ENCODE results near the gene TMBIM1. TPM values are rescaled to one million over a fixed set of nuclear protein-coding genes. Genes with fewer than 3 reads are reported as not detected.

TMBIM1 gene
- total RNA-seq, 2 donors from 2014 or later: 324 to 369 TPM

GRCh38 chr2:218282173-218282991, 9.9 kb downstream of the TMBIM1 start:
- H3K36me3 ChIP-seq: peaks cover 44% of the 10 kb centered on the region
- ATAC-seq (ENCODE audit: insufficient number of reproducible peaks, low FRiP score, low read depth) (peak; percentile 6), DNase-seq (ENCODE audit: low spot score) (peak; percentile 49)
- H3K4me1 ChIP-seq (ENCODE audit: control insufficient read depth in 1 of 2, low read depth in 2 of 2): peaks cover 52 to 72% of the 10 kb centered on the region in 2 donors
- H3K27me3 ChIP-seq (replicated peaks; ENCODE audit: insufficient read depth): no peaks in the 10 kb centered on the region
- peak overlapping the region; percentile 54 for H3K4me3 ChIP-seq
- H3K27ac ChIP-seq: peak overlapping the region; percentile 98 to 99
- TF ChIP-seq CTCF (IDR thresholded peaks at IDR 0.05): no peak
- H3K9me3 ChIP-seq: no peaks in the 10 kb centered on the region

GRCh38 chr2:218281449-218281848, 10.9 kb downstream of the TMBIM1 start:
- no peak for ATAC-seq (ENCODE audit: insufficient number of reproducible peaks, low FRiP score, low read depth)
- H3K9me3 ChIP-seq: no peaks in the 10 kb centered on the region
- H3K36me3 ChIP-seq: peaks cover 54% of the 10 kb centered on the region
- H3K27ac ChIP-seq: peak overlapping the region; percentile 98 to 99
- H3K4me1 ChIP-seq (ENCODE audit: control insufficient read depth in 1 of 2, low read depth in 2 of 2): peaks cover 51 to 69% of the 10 kb centered on the region in 2 donors
- no peak for DNase-seq (ENCODE audit: low spot score)
- H3K27me3 ChIP-seq (replicated peaks; ENCODE audit: insufficient read depth): no peaks in the 10 kb centered on the region
- no peak for TF ChIP-seq CTCF (IDR thresholded peaks at IDR 0.05)
- H3K4me3 ChIP-seq: no peak overlapping the region

GRCh38 chr2:218280260-218280870, 11.9 kb downstream of the TMBIM1 start:
- Histone ChIP-seq H3K36me3 (peaks cover 64% of the 10 kb centered on the region), H3K4me3 (no peak overlapping the region), H3K9me3 (no peaks in the 10 kb centered on the region), H3K4me1 (ENCODE audit: control insufficient read depth in 1 of 2, low read depth in 2 of 2) (peaks cover 42 to 58% of the 10 kb centered on the region in 2 donors), H3K27me3 (replicated peaks; ENCODE audit: insufficient read depth) (no peaks in the 10 kb centered on the region), H3K27ac (peak overlapping the region; percentile 31 to 98)
- TF ChIP-seq CTCF (IDR thresholded peaks at IDR 0.05): no peak
- DNase-seq (ENCODE audit: low spot score) (no peak), ATAC-seq (ENCODE audit: insufficient number of reproducible peaks, low FRiP score, low read depth) (no peak)

- ATAC-seq (ENCODE audit: insufficient number of reproducible peaks, low FRiP score, low read depth): no peak
These were observed 13.6 kb downstream of the TMBIM1 start for GRCh38 chr2:218278531-218279360.

More at GRCh38 chr2:218278531-218279360, 13.6 kb downstream of the TMBIM1 start:
- H3K27me3 ChIP-seq (replicated peaks; ENCODE audit: insufficient read depth): no peaks in the 10 kb centered on the region
- no peak for DNase-seq (ENCODE audit: low spot score)
- no peak overlapping the region for H3K4me3 ChIP-seq
- H3K36me3 ChIP-seq: peaks cover 80% of the 10 kb centered on the region
- no peaks in the 10 kb centered on the region for H3K9me3 ChIP-seq
- peaks cover 26 to 43% of the 10 kb centered on the region in 2 donors for H3K4me1 ChIP-seq (ENCODE audit: control insufficient read depth in 1 of 2, low read depth in 2 of 2)
- peak overlapping the region; percentile 20 to 45 for H3K27ac ChIP-seq
- no peak for TF ChIP-seq CTCF (IDR thresholded peaks at IDR 0.05)

Data from thoracic aorta (tissue), 2 donors.